ENCODE results near the gene ANKRD28. TPM values are rescaled to one million over a fixed set of nuclear protein-coding genes. Genes with fewer than 3 reads are reported as not detected.

Gene ANKRD28
- total and polyA plus RNA-seq, 2 of the 13 experiments (the other 11 are each of a cell fraction or from before 2014, with no cell fraction given): 21.0 to 28.9 TPM

GRCh38 chr3:15664144-15664543 lies 133.6 kb downstream of the ANKRD28 start:
- no peak overlapping the region for H3K4me2 ChIP-seq (ENCODE audit: low read depth, low read length)
- BruUV-seq (replicated peaks): no TSS peak
- H3K4me1 ChIP-seq (ENCODE audit: insufficient read depth, low read length): no peaks in the 10 kb centered on the region
- CTCF ChIA-PET (ENCODE audit: low intra/inter-chr PET ratio, low total read pairs): no interaction called here
- 53% methylated on average over 1 of the region's 1 CpG for WGBS (ENCODE audit: low lambda C conversion rate)
- ATAC-seq: no peak
- H3K27ac ChIP-seq (ENCODE audit: extremely low read length, insufficient read depth, low read length): no peak overlapping the region
- H3K9ac ChIP-seq (ENCODE audit: insufficient read depth, low read depth, low read length): no peak overlapping the region
- FAIRE-seq: no peak
- H3K4me3 ChIP-seq (replicated peaks in 1 of 3; ENCODE audit: insufficient read depth in 1 of 3, low read depth in 2 of 3, low read length in 3 of 3): no peak overlapping the region
- in situ Hi-C loops (cut with HindIII; ENCODE audit: extremely low pct_ligation_motif_present, low pct_unique_long_range_greater_than_20kb): no loop called here
- POLR2A ChIA-PET: no interaction called here
- H3K36me3 ChIP-seq (replicated peaks in 1 of 2; ENCODE audit: control insufficient read depth in 1 of 2, insufficient read depth in 2 of 2, low read length in 2 of 2): peaks cover 0 to 7% of the 10 kb centered on the region in 2 experiments; a peak in 2 of 5 replicates
- H2AFZ ChIP-seq (ENCODE audit: low read length): no peak overlapping the region
- H4K20me1 ChIP-seq (ENCODE audit: insufficient read depth, low read length): no peaks in the 10 kb centered on the region
- intact Hi-C loops (cut with micrococcal nuclease; ENCODE audit: unreplicated experiment): no loop called here
- H3K27me3 ChIP-seq (ENCODE audit: control insufficient read depth in 1 of 2, insufficient read depth in 2 of 2, low read length in 2 of 2): no peaks in the 10 kb centered on the region
- TF ChIP-seq ZNF556 (CRISPR knock-in tag; IDR thresholded peaks at IDR 0.05; ENCODE audit: borderline replicate concordance) (no peak), HCFC1 (IDR thresholded peaks at IDR 0.05; ENCODE audit: low read depth, low read length) (no peak), ATM (IDR thresholded peaks at IDR 0.05; ENCODE audit: borderline replicate concordance) (no peak), NFYB (CRISPR knock-in tag; IDR thresholded peaks at IDR 0.05) (no peak), GATA4 (IDR thresholded peaks at IDR 0.05; ENCODE audit: borderline replicate concordance, low read depth) (no peak), NR0B2 (CRISPR knock-in tag; IDR thresholded peaks at IDR 0.05) (no peak), ZBTB3 (CRISPR knock-in tag; IDR thresholded peaks at IDR 0.05; ENCODE audit: borderline replicate concordance, low read depth) (no peak), PCBP2 (optimal IDR thresholded peaks at IDR 0.05; ENCODE audit: low read depth, low read length, poor library complexity, severe bottlenecking) (no peak), ERF (CRISPR knock-in tag; IDR thresholded peaks at IDR 0.05) (no peak), ZBTB38 (CRISPR knock-in tag; IDR thresholded peaks at IDR 0.05) (no peak), ZNF234 (CRISPR knock-in tag; conservative IDR thresholded peaks at IDR 0.05) (no peak), MED8 (CRISPR knock-in tag; IDR thresholded peaks at IDR 0.05; ENCODE audit: insufficient replicate concordance) (no peak)
- no peaks in the 10 kb centered on the region for H3K9me3 ChIP-seq (ENCODE audit: low read length)
- H3K79me2 ChIP-seq (ENCODE audit: insufficient read depth, low read length): no peaks in the 10 kb centered on the region
- no peak for DNase-seq (ENCODE audit: low spot score)

Measured in HepG2 (cell line).